Type B pancreatic cell (in vitro differentiated cells): Measurements from ENCODE around the gene HS6ST1. TPM values are rescaled to one million over a fixed set of nuclear protein-coding genes. Genes with fewer than 3 reads are reported as not detected.

Source experiments
- DNase-seq: peaks from one replicate; pipeline ENCODE4 v3.0.0; 2021; ENCODE audit warnings: mixed read lengths; ENCODE audit not compliant: unreplicated experiment; ENCODE audit errors: extremely low spot score
- H3K27ac Mint-ChIP-seq: 2 replicates; pipeline ENCODE4 v1.8.0; 2021; ENCODE audit warnings: mild to moderate bottlenecking, mixed read lengths
- H3K27me3 Mint-ChIP-seq: 2 replicates; pipeline ENCODE4 v1.8.0; 2021; ENCODE audit warnings: mixed read lengths
- H3K36me3 Mint-ChIP-seq: 2 replicates; pipeline ENCODE4 v1.8.0; 2021; ENCODE audit warnings: mixed read lengths
- H3K4me1 Mint-ChIP-seq: one replicate; pipeline ENCODE4 v1.8.0; 2021; ENCODE audit warnings: mixed read lengths; ENCODE audit not compliant: unreplicated experiment
- H3K4me3 Mint-ChIP-seq: 2 replicates; pipeline ENCODE4 v1.8.0; 2021; ENCODE audit warnings: mild to moderate bottlenecking, mixed read lengths
- H3K9me3 Mint-ChIP-seq: 2 replicates; pipeline ENCODE4 v1.8.0; 2021; ENCODE audit warnings: mixed read lengths
- CTCF ChIP-seq: fragments of 200-600 bp; sonication (generic); conservative IDR thresholded peaks from 2 replicates; pipeline ENCODE4 v1.5.0; 2021; ENCODE audit warnings: antibody characterized with exemption, mild to moderate bottlenecking
- total RNA-seq: library from RNA; stranded (reverse); gene quantifications from 2 replicates; pipeline ENCODE4 v1.2.1, GENCODE V29; 2021; ENCODE audit warnings: low replicate concordance

The HS6ST1 gene
- total RNA-seq, 1 donor from 2014 or later, result 75.2 TPM

GRCh38 chr2:128341621-128342020, 23.0 kb upstream of the HS6ST1 start:
- Mint-ChIP-seq H3K9me3 (peaks cover 12% of the 10 kb centered on the region), H3K36me3 (no peaks in the 10 kb centered on the region), H3K4me1 (no peaks in the 10 kb centered on the region), H3K27me3 (no peaks in the 10 kb centered on the region), H3K27ac (no peak overlapping the region), H3K4me3 (no peak overlapping the region)
- DNase-seq, result no peak
- TF ChIP-seq CTCF, result no peak

- DNase-seq, result no peak
- no peak for TF ChIP-seq CTCF
- Mint-ChIP-seq H3K4me1 (no peaks in the 10 kb centered on the region), H3K27me3 (no peaks in the 10 kb centered on the region), H3K27ac (no peak overlapping the region), H3K36me3 (no peaks in the 10 kb centered on the region), H3K9me3 (no peaks in the 10 kb centered on the region), H3K4me3 (no peak overlapping the region)
Observed at GRCh38 chr2:128332091-128332634, 13.5 kb upstream of the HS6ST1 start.

DNA sequence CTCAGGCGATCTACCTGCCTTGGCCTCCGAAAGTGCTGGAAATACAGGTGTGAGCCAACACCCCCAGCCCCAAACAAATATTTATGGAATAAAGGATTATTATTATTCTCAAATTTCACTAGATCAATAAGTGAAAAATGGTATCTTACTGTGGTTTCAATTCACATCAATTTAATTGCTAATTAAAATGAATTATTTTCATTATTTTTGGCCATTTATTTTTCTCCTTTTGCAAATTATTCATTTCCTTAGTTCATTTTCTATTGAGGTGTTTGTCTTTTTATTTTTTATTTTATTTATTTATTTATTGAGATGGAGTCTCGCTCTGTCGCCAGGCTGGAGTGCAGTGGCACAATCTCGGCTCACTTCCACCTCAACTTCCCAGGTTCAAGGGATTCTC, 11.9 kb upstream of the HS6ST1 start:
- no peak for TF ChIP-seq CTCF
- DNase-seq, result no peak
- Mint-ChIP-seq H3K27ac (no peak overlapping the region), H3K36me3 (no peaks in the 10 kb centered on the region), H3K27me3 (no peaks in the 10 kb centered on the region), H3K4me1 (no peaks in the 10 kb centered on the region), H3K9me3 (no peaks in the 10 kb centered on the region), H3K4me3 (no peak overlapping the region)

DNA sequence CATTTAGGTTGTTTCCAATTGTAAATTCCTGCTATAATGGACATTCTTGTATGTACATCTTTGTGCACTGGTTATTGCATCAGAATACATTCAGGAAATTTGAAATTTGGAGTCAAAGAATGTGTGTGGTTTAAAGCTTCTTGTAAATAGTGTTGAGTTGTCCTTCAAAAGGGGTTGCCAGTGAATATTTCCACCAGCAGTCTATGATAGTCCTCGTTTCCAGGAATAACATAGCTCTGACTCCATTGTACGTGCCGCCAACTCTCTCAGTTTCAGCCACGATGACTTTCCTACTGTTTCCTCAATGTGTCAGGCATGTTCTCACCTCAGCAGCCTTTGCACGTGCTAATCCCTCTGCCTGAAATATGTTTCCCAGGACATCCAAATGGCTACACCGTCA, 10.9 kb upstream of the HS6ST1 start:
- no peak for TF ChIP-seq CTCF
- H3K4me1 Mint-ChIP-seq, result peaks cover 4% of the 10 kb centered on the region
- H3K4me3 Mint-ChIP-seq, result no peak overlapping the region
- no peaks in the 10 kb centered on the region for H3K9me3 Mint-ChIP-seq
- DNase-seq, result no peak
- H3K27me3 Mint-ChIP-seq, result no peaks in the 10 kb centered on the region
- H3K27ac Mint-ChIP-seq, result no peak overlapping the region
- no peaks in the 10 kb centered on the region for H3K36me3 Mint-ChIP-seq

DNA sequence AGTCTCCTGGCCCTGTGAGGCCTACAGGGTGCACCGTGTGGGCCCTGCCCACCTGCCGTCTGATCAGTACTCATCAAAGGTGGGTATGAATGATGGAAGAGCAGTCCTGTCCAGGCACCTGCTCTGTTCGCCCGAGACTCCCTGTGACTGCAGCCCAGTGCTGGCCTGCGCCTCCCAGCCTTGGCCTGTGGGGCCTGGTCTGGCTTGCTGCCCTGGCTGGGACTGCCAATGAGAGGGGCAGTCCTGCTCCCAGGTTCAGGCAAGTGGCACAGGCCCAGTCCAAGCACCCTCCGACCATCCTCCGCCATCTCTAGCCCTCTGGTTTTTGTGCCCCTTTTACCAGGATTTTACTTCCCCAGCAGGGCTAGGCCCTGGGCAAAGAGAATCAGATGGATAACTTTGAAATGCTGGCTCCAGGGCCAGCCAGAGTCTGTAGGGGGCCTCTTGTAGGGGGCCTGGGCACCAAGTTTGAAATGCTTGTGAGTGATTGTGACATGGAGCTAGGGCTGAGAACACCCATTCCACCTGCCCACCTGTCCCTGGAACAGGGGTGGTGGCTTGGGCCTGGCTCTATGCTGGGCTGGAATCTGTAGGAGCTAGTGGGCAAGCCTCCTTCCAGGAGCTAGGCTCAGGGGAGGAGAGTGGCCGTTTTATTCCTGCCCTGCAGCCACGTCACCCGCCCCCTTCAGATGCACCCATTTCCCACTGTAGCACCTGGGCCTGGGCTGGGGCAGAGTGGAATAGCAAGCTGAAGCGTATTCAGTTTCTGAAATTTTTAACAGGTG, 8.7 kb upstream of the HS6ST1 start:
- H3K27me3 Mint-ChIP-seq, result no peaks in the 10 kb centered on the region
- no peak for DNase-seq
- H3K36me3 Mint-ChIP-seq, result no peaks in the 10 kb centered on the region
- TF ChIP-seq CTCF, result no peak
- no peak overlapping the region for H3K4me3 Mint-ChIP-seq
- no peak overlapping the region for H3K27ac Mint-ChIP-seq
- no peaks in the 10 kb centered on the region for H3K9me3 Mint-ChIP-seq
- peaks cover 10% of the 10 kb centered on the region for H3K4me1 Mint-ChIP-seq
